ENCODE measurements around the gene RAB11FIP4.

The RAB11FIP4 gene

DNA sequence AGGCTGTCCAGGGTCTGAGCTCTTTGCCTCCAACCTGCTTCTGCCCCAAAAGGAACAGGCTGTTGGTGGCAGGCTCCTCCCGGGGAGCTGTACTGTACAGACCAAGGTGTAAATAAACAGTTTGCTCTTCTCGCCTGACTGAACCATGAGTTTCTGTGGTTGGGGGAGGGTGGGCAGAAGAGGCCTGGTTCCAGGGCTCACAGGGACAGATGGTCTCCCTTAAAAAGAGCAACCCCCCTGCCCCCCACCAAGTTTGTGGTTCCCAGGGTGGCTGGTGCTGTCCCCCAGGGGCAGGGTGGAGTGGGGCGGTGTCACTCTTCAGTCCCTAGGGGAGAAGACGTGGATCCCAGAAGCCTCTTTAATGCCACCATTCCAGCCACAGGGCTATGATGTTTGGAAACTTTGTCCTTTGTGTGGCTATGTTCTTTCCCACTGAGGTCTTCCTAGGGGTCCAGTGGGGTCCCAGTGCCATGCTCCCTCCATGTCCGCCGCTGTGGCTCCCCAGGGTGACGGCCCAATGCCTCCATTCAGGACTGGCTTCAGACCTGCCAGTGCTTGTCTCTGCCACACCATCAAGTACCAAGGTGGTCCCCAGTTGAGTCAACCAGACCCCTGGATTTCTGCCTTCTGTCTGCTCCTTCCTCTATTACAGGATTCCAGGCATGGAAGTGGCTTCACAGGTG is 146.7 kb downstream of the RAB11FIP4 start:
- Histone ChIP-seq H3K9ac (ENCODE audit: low read length) (peak overlapping the region; percentile 48), H3F3A (ENCODE audit: insufficient read depth) (peaks cover 28% of the 10 kb centered on the region), H3K9me3 (ENCODE audit: insufficient read depth, low read length) (no peaks in the 10 kb centered on the region), H3K4me3 (ENCODE audit: insufficient read depth, low read length, poor library complexity, severe bottlenecking) (peak overlapping the region; percentile 44), H3K27me3 (ENCODE audit: low read length) (no peaks in the 10 kb centered on the region), H3K9me2 (replicated peaks; ENCODE audit: insufficient read depth, low read length) (no peaks in the 10 kb centered on the region), H3K27ac (ENCODE audit: low read depth, low read length) (peak overlapping the region; percentile 93), H3K79me2 (ENCODE audit: insufficient read depth, low read length) (no peaks in the 10 kb centered on the region), H3K4me2 (ENCODE audit: low read depth, low read length, poor library complexity, severe bottlenecking) (peak overlapping the region; percentile 79), H2AFZ (ENCODE audit: low read depth, low read length, severe bottlenecking) (no peak overlapping the region), H4K20me1 (ENCODE audit: low read depth, low read length) (no peaks in the 10 kb centered on the region), H3K36me3 (ENCODE audit: low read length) (no peaks in the 10 kb centered on the region)
- TF ChIP-seq EZH2phosphoT487 (conservative IDR thresholded peaks at IDR 0.05; ENCODE audit: low read length), result no peak
- TF ChIP-seq, protein P1, sequence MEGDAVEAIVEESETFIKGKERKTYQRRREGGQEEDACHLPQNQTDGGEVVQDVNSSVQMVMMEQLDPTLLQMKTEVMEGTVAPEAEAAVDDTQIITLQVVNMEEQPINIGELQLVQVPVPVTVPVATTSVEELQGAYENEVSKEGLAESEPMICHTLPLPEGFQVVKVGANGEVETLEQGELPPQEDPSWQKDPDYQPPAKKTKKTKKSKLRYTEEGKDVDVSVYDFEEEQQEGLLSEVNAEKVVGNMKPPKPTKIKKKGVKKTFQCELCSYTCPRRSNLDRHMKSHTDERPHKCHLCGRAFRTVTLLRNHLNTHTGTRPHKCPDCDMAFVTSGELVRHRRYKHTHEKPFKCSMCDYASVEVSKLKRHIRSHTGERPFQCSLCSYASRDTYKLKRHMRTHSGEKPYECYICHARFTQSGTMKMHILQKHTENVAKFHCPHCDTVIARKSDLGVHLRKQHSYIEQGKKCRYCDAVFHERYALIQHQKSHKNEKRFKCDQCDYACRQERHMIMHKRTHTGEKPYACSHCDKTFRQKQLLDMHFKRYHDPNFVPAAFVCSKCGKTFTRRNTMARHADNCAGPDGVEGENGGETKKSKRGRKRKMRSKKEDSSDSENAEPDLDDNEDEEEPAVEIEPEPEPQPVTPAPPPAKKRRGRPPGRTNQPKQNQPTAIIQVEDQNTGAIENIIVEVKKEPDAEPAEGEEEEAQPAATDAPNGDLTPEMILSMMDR (IDR thresholded peaks at IDR 0.05; ENCODE audit: insufficient read depth, low read length, poor library complexity, severe bottlenecking), result no peak

DNA sequence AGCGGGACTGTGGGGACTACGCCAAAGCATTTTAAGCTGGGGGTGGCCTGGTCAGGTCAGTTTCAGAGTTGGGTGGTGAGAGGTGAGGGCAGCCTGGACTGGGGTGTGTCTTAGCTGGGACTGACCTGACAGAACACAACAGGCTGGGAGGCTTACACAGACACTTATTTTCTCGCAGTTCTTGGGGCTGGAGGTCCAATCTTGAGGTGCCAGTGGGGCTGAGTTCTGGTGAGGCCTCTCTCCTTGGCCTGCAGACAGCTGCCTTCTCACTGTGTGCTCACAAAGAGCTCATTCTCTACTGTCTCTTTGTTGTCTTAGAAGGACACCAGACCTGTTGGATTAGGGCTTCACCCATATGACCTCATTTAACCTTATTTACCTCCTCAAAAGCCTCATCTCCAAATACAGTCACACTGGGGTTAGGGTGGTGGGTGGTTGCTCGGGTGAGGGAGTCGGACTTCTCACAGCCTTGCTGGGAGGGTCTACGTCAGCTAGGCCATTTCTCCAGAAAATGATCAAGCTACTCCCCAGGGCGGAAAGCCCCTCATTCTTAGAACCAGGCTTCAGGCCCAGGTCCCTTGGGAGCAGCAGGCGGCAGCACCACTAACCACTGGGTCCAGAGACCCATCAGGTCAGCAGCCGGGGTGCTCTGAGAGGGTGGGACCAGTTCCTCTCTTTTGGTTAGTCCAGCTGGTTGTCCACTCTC is 149.3 kb downstream of the RAB11FIP4 start:
- H3K79me2 ChIP-seq (ENCODE audit: insufficient read depth, low read length), result no peaks in the 10 kb centered on the region
- H3K4me2 ChIP-seq (ENCODE audit: low read depth, low read length, poor library complexity, severe bottlenecking), result no peak overlapping the region
- no peak overlapping the region for H3K9ac ChIP-seq (ENCODE audit: low read length)
- TF ChIP-seq, protein P1 (IDR thresholded peaks at IDR 0.05; ENCODE audit: insufficient read depth, low read length, poor library complexity, severe bottlenecking), result no peak
- TF ChIP-seq EZH2phosphoT487 (conservative IDR thresholded peaks at IDR 0.05; ENCODE audit: low read length), result no peak
- H3F3A ChIP-seq (ENCODE audit: insufficient read depth), result peaks cover 20% of the 10 kb centered on the region
- no peaks in the 10 kb centered on the region for H4K20me1 ChIP-seq (ENCODE audit: low read depth, low read length)
- H3K4me3 ChIP-seq (ENCODE audit: insufficient read depth, low read length, poor library complexity, severe bottlenecking), result no peak overlapping the region
- no peak overlapping the region for H2AFZ ChIP-seq (ENCODE audit: low read depth, low read length, severe bottlenecking)
- H3K27ac ChIP-seq (ENCODE audit: low read depth, low read length), result no peak overlapping the region
- no peaks in the 10 kb centered on the region for H3K9me2 ChIP-seq (replicated peaks; ENCODE audit: insufficient read depth, low read length)
- no peaks in the 10 kb centered on the region for H3K36me3 ChIP-seq (ENCODE audit: low read length)
- H3K27me3 ChIP-seq (ENCODE audit: low read length), result no peaks in the 10 kb centered on the region
- no peaks in the 10 kb centered on the region for H3K9me3 ChIP-seq (ENCODE audit: insufficient read depth, low read length)

DNA sequence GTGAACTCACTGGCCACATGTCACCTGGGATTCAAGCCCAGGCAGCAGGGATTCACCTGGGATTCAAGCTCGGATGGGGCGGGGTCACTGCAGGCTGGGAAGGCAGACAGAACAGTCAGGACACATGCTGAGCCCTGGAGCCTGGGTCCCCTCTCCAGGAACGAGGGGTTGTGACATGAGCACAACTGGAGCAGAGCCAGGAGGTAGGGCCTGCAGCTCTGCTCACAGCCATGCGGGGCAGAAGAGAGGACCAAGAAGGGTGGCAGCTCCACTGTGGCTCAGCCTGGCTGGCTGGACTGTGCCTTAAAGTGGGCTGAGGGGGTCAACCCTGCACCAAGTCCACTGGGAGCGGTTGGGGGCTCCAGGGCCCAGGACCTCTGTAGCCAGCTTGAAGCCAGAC is 150.1 kb downstream of the RAB11FIP4 start:
- H3K27me3 ChIP-seq (ENCODE audit: low read length), result no peaks in the 10 kb centered on the region
- no peak overlapping the region for H2AFZ ChIP-seq (ENCODE audit: low read depth, low read length, severe bottlenecking)
- no peaks in the 10 kb centered on the region for H3K9me2 ChIP-seq (replicated peaks; ENCODE audit: insufficient read depth, low read length)
- no peak overlapping the region for H3K27ac ChIP-seq (ENCODE audit: low read depth, low read length)
- no peak overlapping the region for H3K4me2 ChIP-seq (ENCODE audit: low read depth, low read length, poor library complexity, severe bottlenecking)
- no peak overlapping the region for H3K9ac ChIP-seq (ENCODE audit: low read length)
- no peaks in the 10 kb centered on the region for H3K79me2 ChIP-seq (ENCODE audit: insufficient read depth, low read length)
- H3K9me3 ChIP-seq (ENCODE audit: insufficient read depth, low read length), result no peaks in the 10 kb centered on the region
- H4K20me1 ChIP-seq (ENCODE audit: low read depth, low read length), result no peaks in the 10 kb centered on the region
- H3K4me3 ChIP-seq (ENCODE audit: insufficient read depth, low read length, poor library complexity, severe bottlenecking), result no peak overlapping the region
- no peaks in the 10 kb centered on the region for H3K36me3 ChIP-seq (ENCODE audit: low read length)
- TF ChIP-seq, protein P1 (IDR thresholded peaks at IDR 0.05; ENCODE audit: insufficient read depth, low read length, poor library complexity, severe bottlenecking), result no peak
- no peak for TF ChIP-seq EZH2phosphoT487 (conservative IDR thresholded peaks at IDR 0.05; ENCODE audit: low read length)
- peaks cover 12% of the 10 kb centered on the region for H3F3A ChIP-seq (ENCODE audit: insufficient read depth)
